HepG2 (cell line): ENCODE measurements around the gene TBKBP1. TPM values are rescaled to one million over a fixed set of nuclear protein-coding genes. Genes with fewer than 3 reads are reported as not detected.
A peak's percentile ranks its signal among the peaks of the same experiment; 100 is the strongest.

Experiments used
- CENPX ChIP-seq: sonication (generic); formaldehyde crosslinking; IDR thresholded peaks from 2 replicates; pipeline ENCODE4 v1.9.0; 2021; ENCODE audit warnings: mild to moderate bottlenecking, missing genetic modification reagents, moderate library complexity
- EEA1 ChIP-seq: sonication (generic); formaldehyde crosslinking; IDR thresholded peaks from 2 replicates; pipeline ENCODE4 v1.5.1; 2020; ENCODE audit warnings: mild to moderate bottlenecking, missing genetic modification reagents, borderline replicate concordance
- ERF ChIP-seq: IDR thresholded peaks from 2 replicates; pipeline ENCODE4 v1.6.1; 2018; ENCODE audit warnings: missing biosample characterization, missing genetic modification reagents
- FLYWCH1 ChIP-seq: sonication (generic); formaldehyde crosslinking; IDR thresholded peaks from 2 replicates; pipeline ENCODE4 v1.8.1; 2023; ENCODE audit warnings: mild to moderate bottlenecking, missing genetic modification reagents
- FOXP1 ChIP-seq, 2 experiments: fragments of 450-650 bp in 1 of 2; IDR thresholded peaks; 2 replicates each; pipeline ENCODE4 v1.6.1; 2017 to 2018; ENCODE audit warnings: antibody characterized with exemption in 1 of 2
- KDM1A ChIP-seq: IDR thresholded peaks from 2 replicates; pipeline ENCODE4 v1.6.1; 2016; ENCODE audit warnings: missing compliant biosample characterization
- KDM5B ChIP-seq: sonication (generic); formaldehyde crosslinking; IDR thresholded peaks from 2 replicates; pipeline ENCODE4 v1.4.0; 2020; ENCODE audit warnings: missing genetic modification reagents, mild to moderate bottlenecking, borderline replicate concordance
- POLR2G ChIP-seq: fragments of 200-400 bp; formaldehyde crosslinking; IDR thresholded peaks from 2 replicates; pipeline ENCODE4 v1.6.1; 2018; ENCODE audit warnings: mild to moderate bottlenecking, low read depth, low read length, moderate library complexity
- ZBTB3 ChIP-seq: sonication (generic); formaldehyde crosslinking; IDR thresholded peaks from 2 replicates; pipeline ENCODE4 v1.4.0; 2020; ENCODE audit warnings: low read depth, mild to moderate bottlenecking, moderate library complexity, missing genetic modification reagents, borderline replicate concordance
- ZBTB8A ChIP-seq: sonication (generic); formaldehyde crosslinking; IDR thresholded peaks from 2 replicates; pipeline ENCODE4 v1.4.0; 2020; ENCODE audit warnings: mild to moderate bottlenecking, low read depth, missing genetic modification reagents, borderline replicate concordance
- ZNF317 ChIP-seq: sonication (generic); formaldehyde crosslinking; IDR thresholded peaks from 2 replicates; pipeline ENCODE4 v1.5.0; 2020; ENCODE audit warnings: mild to moderate bottlenecking, missing genetic modification reagents
- ZNF329 ChIP-seq: sonication (generic); formaldehyde crosslinking; IDR thresholded peaks from 2 replicates; pipeline ENCODE4 v1.9.0; 2021; ENCODE audit warnings: low read depth, mild to moderate bottlenecking, missing genetic modification reagents
- ZNF354B ChIP-seq: sonication (generic); formaldehyde crosslinking; IDR thresholded peaks from 2 replicates; pipeline ENCODE4 v1.8.0; 2022; ENCODE audit warnings: mild to moderate bottlenecking, missing genetic modification reagents
- ZNF430 ChIP-seq: sonication (generic); formaldehyde crosslinking; IDR thresholded peaks from 2 replicates; pipeline ENCODE4 v1.9.0; 2021; ENCODE audit warnings: mild to moderate bottlenecking, missing genetic modification reagents
- ZNF556 ChIP-seq: sonication (generic); formaldehyde crosslinking; IDR thresholded peaks from 2 replicates; pipeline ENCODE4 v1.4.0; 2020; ENCODE audit warnings: mild to moderate bottlenecking, missing genetic modification reagents, borderline replicate concordance
- ZSCAN22 ChIP-seq: sonication (generic); formaldehyde crosslinking; IDR thresholded peaks from 2 replicates; pipeline ENCODE4 v1.4.0; 2020; ENCODE audit warnings: mild to moderate bottlenecking, missing genetic modification reagents
- polyA plus RNA-seq, 8 experiments: library from polyadenylated mRNA; depleted of rRNA in 3 of 8; stranded (reverse) in 7 of 8; unstranded in 1 of 8; fragments of >200 nt; fragmentation: Illumina TruSeq in 4 of 8; extraction: Trizol in 4 of 8; gene quantifications; 2 replicates each; pipeline versions ENCODE4 v1.2.1 to v1.2.3, GENCODE V29; 2011 to 2016; ENCODE audit warnings: low read depth in 4 of 8, missing spikeins in 1 of 8, mixed read lengths in 1 of 8; ENCODE audit not compliant: insufficient read depth in 1 of 8
- total RNA-seq, 5 experiments: library from RNA; depleted of rRNA; stranded (reverse); fragments of >200 nt; fragmentation: Illumina TruSeq; extraction: Trizol; gene quantifications; 2 replicates each; pipeline ENCODE4 v1.2.3, GENCODE V29; 2016; ENCODE audit warnings: low read depth in 1 of 5
- TF ChIP-seq, protein P1 (sequence below): sonication (generic); formaldehyde crosslinking; conservative IDR thresholded peaks from 2 replicates; pipeline ENCODE4 v1.8.1; 2023; ENCODE audit warnings: missing genetic modification reagents
- TF ChIP-seq, protein P2 (sequence below): IDR thresholded peaks from 2 replicates; pipeline ENCODE4 v1.6.1; 2012; ENCODE audit warnings: low read depth, low read length, improper control_type of control experiment
- TF ChIP-seq, protein P3 (sequence below): sonication (generic); formaldehyde crosslinking; IDR thresholded peaks from 2 replicates; pipeline ENCODE4 v1.5.0; 2020; ENCODE audit warnings: mild to moderate bottlenecking, missing genetic modification reagents, borderline replicate concordance
- TF ChIP-seq, protein P4 (sequence below): sonication (generic); formaldehyde crosslinking; IDR thresholded peaks from 2 replicates; pipeline ENCODE4 v1.5.0; 2020; ENCODE audit warnings: mild to moderate bottlenecking, missing genetic modification reagents

The TBKBP1 gene
- total and polyA plus RNA-seq, 2 of the 13 experiments (the other 11 are each of a cell fraction or from before 2014, with no cell fraction given), result 2.6 to 7.0 TPM

DNA sequence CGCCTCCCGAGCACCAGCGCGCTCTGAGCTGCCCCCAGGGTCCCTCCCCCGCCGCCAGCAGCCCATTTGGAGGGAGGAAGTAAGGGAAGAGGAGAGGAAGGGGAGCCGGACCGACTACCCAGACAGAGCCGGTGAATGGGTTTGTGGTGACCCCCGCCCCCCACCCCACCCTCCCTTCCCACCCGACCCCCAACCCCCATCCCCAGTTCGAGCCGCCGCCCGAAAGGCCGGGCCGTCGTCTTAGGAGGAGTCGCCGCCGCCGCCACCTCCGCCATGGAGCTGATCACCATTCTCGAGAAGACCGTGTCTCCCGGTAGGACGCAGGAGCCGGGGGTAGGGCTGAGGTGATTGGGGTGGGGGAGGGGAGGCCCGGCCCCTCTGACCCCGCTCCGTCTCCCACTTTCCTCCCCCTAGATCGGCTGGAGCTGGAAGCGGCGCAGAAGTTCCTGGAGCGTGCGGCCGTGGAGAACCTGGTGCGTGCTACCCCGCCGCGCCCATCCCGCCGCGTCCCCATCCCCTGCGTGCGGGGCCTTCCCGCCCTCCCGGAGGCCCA, 43.9 kb upstream of the TBKBP1 start (continued):
- no peak for TF ChIP-seq ZNF556
- TF ChIP-seq FOXP1 (IDR thresholded peaks at IDR 0.05), result no peak
- 0 out of 2 replicates have a peak, but pooled peaks have one; percentile 40 for TF ChIP-seq FOXP1 (CRISPR knock-in tag; IDR thresholded peaks at IDR 0.05)
- no peak for TF ChIP-seq ZNF354B
- TF ChIP-seq, protein P1, sequence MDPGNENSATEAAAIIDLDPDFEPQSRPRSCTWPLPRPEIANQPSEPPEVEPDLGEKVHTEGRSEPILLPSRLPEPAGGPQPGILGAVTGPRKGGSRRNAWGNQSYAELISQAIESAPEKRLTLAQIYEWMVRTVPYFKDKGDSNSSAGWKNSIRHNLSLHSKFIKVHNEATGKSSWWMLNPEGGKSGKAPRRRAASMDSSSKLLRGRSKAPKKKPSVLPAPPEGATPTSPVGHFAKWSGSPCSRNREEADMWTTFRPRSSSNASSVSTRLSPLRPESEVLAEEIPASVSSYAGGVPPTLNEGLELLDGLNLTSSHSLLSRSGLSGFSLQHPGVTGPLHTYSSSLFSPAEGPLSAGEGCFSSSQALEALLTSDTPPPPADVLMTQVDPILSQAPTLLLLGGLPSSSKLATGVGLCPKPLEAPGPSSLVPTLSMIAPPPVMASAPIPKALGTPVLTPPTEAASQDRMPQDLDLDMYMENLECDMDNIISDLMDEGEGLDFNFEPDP, result no peak
- 0 out of 2 replicates have a peak, but pooled peaks have one; percentile 14 for TF ChIP-seq KDM1A
- TF ChIP-seq ZBTB8A, result no peak
- no peak for TF ChIP-seq ZNF317 (CRISPR knock-in tag)
- TF ChIP-seq KDM5B (CRISPR knock-in tag), result peak; percentile 31; the same call in 1 of the 2 replicates
- TF ChIP-seq, protein P2, sequence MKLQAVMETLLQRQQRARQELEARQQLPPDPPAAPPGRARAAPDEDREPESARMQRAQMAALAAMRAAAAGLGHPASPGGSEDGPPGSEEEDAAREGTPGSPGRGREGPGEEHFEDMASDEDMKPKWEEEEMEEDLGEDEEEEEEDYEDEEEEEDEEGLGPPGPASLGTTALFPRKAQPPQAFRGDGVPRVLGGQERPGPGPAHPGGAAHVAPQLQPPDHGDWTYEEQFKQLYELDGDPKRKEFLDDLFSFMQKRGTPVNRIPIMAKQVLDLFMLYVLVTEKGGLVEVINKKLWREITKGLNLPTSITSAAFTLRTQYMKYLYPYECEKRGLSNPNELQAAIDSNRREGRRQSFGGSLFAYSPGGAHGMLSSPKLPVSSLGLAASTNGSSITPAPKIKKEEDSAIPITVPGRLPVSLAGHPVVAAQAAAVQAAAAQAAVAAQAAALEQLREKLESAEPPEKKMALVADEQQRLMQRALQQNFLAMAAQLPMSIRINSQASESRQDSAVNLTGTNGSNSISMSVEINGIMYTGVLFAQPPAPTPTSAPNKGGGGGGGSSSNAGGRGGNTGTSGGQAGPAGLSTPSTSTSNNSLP, result no peak
- TF ChIP-seq FLYWCH1 (CRISPR knock-in tag), result no peak
- TF ChIP-seq CENPX (CRISPR knock-in tag), result no peak
- peak; percentile 90 for TF ChIP-seq POLR2G
- TF ChIP-seq ZNF329 (CRISPR knock-in tag), result peak; percentile 78; the same call in 1 of the 2 replicates
- no peak for TF ChIP-seq ERF
- no peak; the same call in 1 of the 2 replicates for TF ChIP-seq ZBTB3
- no peak for TF ChIP-seq ZNF430
- TF ChIP-seq, protein P3, sequence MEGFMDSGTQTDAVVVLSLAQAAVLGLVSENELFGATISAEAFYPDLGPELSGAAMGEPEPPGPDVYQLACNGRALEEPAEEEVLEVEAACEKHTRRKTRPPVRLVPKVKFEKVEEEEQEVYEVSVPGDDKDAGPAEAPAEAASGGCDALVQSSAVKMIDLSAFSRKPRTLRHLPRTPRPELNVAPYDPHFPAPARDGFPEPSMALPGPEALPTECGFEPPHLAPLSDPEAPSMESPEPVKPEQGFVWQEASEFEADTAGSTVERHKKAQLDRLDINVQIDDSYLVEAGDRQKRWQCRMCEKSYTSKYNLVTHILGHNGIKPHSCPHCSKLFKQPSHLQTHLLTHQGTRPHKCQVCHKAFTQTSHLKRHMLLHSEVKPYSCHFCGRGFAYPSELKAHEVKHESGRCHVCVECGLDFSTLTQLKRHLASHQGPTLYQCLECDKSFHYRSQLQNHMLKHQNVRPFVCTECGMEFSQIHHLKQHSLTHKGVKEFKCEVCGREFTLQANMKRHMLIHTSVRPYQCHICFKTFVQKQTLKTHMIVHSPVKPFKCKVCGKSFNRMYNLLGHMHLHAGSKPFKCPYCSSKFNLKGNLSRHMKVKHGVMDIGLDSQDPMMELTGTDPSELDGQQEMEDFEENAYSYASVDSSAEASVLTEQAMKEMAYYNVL (CRISPR knock-in tag), result no peak
- peak; percentile 9; the same call in 1 of the 2 replicates for TF ChIP-seq ZSCAN22 (CRISPR knock-in tag)
- TF ChIP-seq, protein P4, sequence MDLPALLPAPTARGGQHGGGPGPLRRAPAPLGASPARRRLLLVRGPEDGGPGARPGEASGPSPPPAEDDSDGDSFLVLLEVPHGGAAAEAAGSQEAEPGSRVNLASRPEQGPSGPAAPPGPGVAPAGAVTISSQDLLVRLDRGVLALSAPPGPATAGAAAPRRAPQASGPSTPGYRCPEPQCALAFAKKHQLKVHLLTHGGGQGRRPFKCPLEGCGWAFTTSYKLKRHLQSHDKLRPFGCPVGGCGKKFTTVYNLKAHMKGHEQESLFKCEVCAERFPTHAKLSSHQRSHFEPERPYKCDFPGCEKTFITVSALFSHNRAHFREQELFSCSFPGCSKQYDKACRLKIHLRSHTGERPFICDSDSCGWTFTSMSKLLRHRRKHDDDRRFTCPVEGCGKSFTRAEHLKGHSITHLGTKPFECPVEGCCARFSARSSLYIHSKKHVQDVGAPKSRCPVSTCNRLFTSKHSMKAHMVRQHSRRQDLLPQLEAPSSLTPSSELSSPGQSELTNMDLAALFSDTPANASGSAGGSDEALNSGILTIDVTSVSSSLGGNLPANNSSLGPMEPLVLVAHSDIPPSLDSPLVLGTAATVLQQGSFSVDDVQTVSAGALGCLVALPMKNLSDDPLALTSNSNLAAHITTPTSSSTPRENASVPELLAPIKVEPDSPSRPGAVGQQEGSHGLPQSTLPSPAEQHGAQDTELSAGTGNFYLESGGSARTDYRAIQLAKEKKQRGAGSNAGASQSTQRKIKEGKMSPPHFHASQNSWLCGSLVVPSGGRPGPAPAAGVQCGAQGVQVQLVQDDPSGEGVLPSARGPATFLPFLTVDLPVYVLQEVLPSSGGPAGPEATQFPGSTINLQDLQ, result peak; percentile 53; the same call in 1 of the 2 replicates
- peak; percentile 28 for TF ChIP-seq EEA1 (CRISPR knock-in tag)
